DMS114 treated with DMSO at 0.1 percent for 48 hours (cell line): ENCODE results near the gene C12orf42.
"Not testable (repeated sequence)": the region's sequence is repeated elsewhere in the genome, so short reads cannot be mapped to it uniquely, and the experiment has no call there.

Experiments used
- DNase-seq: peaks from one replicate; lab custom pipeline; 2025; ENCODE audit not compliant: unreplicated experiment; lab: John Stamatoyannopoulos, UW

The C12orf42 gene

DNA sequence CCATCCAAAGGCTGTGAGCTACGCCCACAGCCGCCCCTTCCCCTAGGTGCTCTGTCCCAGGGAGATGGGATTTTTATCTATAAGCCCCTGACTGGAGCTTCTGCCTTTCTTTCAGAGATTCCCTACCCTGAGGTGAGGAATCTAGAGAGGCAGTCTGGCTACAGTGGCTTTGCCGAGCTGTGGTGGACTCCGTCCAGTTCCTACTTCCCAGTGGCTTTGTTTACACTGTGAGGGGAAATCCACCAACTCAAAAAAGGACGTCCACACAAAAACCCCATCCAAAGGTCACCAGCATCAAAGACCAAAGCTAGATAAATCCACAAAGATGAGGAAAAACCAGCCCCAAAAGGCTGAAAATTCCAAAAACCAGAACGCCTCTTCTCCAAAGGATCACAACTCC lies 70.1 kb downstream of the C12orf42 start:
- not testable (repeated sequence) for DNase-seq

DNA sequence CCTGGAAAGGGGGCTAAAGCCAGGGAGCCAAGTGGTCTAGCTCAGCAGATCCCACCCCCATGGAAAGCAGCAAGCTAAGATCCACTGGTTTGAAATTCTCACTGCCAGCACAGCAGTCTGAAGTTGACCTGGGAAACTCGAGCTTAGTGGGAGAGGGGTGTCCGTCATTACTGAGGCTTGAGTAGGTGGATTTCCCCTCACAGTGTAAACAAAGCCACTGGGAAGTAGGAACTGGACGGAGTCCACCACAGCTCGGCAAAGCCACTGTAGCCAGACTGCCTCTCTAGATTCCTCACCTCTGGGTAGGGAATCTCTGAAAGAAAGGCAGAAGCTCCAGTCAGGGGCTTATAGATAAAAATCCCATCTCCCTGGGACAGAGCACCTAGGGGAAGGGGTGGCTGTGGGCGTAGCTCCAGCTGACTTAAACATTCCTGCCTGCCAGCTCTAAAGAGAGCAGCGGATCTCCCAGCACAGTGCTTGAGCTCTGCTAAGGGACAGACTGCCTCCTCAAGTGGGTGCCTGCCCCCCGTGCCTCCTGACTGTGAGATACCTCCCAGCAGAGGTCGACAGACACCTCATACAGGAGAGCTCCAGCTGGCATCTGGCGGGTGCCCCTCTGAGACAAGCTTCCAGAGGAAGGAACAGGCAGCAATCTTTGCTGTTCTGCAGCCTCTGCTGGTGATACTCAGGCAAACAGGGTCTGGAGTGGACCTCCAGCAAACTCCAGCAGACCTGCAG lies 70.8 kb downstream of the C12orf42 start:
- not testable (repeated sequence) for DNase-seq

DNA sequence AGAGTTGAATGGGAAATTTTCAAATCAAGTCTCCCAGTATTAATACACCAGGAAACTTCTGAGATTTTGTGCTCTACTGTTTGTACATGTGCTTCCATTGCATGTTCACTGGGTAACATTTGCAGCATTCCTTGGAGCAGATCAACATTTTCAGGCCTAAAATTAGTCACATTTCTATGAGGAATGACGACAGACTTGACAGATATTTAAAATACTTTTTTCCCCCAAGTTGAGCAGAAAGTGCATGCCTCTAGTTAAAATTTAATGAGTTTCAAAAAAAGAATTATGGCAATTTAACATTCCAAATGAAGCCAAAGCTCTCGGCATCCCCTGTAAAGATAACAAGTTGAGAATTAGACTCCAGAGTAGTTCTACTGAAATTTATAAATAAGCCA lies 72.3 kb downstream of the C12orf42 start:
- no peak for DNase-seq

- no peak for DNase-seq
Measured at GRCh38 chr12:103422746-103423515, 72.8 kb downstream of the C12orf42 start.

GRCh38 chr12:103422328-103422727 lies 73.4 kb downstream of the C12orf42 start:
- no peak for DNase-seq

DNA sequence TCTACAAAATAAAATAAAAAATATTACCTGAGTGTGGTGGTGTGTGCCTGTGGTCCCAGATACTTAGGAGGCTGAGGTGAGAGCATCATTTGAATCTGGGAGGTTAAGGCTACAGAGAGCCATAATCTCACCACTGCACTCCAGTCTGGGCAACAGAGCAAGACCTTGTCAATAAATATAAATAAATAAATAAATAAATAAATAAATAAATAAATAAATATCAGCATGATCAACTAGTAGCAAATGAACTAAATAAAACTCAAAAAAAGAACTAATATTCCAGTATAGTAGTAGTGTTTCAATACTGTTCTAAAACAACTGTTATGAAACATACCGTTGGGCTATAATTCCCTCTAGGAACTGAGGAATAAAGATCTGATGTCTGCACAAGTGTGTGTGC lies 74.4 kb downstream of the C12orf42 start:
- no peak for DNase-seq

DNA sequence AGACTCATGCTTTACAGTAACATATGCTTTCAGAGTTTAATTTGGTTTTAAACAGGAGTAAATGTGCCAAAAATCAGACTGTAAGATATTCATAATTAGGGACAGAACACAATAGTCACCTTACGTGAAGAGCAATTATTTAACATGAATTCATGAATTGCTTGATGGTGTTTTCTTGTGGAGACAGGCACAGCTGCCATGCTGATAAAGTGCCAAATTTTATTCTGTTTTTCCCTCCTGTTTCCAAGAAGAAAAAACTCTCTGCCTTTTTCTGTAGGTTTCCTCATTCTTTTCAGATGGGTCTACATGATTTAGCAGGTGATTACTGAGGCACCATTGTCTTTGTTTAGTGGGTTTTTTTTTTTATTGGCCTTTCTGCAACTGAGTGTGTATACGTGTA lies 80.1 kb downstream of the C12orf42 start:
- no peak for DNase-seq

DNA sequence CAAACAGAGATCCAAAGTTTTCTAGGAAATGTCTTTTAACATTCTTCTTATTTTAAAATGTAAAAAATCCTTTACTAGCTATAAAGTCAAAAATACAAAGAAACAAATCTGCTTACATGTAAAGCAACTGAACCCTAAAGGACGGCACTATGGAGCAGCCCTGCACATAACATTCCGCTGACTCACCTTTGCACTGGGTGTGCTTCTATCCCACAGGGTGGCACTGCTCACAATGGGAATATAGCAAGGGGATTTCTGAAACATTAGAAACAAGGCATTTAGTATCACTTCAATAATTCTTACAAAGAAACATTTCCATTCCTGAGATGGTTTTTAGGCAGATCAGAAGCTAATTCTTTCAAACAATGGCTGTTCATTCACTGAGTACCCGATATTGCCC lies 94.3 kb downstream of the C12orf42 start:
- DNase-seq, result no peak

GRCh38 chr12:103399986-103400385 lies 95.8 kb downstream of the C12orf42 start:
- no peak for DNase-seq

DNA sequence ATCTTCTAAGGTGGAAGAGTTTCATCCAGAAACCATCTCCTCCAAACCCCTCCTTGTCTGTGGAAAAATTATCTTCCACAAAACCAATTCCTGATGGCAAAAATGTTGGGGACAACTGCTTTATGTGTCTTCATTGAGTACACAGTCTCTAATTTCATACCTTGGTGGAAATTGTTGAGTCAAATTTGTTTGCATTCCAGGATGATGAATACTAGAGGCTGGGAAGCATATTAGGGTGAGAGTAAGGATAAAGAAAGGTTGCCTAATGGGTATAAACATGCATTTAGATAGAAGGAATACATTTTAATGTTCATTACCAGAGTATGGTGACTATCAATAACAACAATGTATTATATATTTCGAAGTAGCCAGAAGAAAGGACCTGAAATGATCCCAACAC lies 98.2 kb downstream of the C12orf42 start:
- no peak for DNase-seq

- no peak for DNase-seq
Measured at GRCh38 chr12:103392722-103393121, 103.0 kb downstream of the C12orf42 start.

DNA sequence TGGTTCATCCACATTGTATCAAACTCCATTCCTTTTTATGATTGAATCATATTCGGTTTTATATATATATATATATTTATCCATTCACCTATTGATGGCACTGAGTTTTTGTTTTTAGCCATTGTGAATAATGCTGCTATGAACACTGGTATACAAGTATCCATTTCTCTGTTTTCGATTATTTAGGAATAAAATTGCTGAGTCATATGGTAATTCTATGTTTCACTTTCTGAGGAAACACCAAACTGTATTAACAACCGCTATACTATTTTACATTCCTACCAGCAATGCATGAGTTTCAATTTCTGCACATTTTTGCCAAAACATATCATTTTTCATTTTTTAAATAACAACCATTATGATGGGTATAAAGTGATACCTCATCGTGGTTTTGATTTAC lies 104.7 kb downstream of the C12orf42 start:
- DNase-seq, result no peak

GRCh38 chr12:103387385-103387784 lies 108.4 kb downstream of the C12orf42 start:
- no peak for DNase-seq

- no peak for DNase-seq
Measured at GRCh38 chr12:103386451-103386850, 109.3 kb downstream of the C12orf42 start.

GRCh38 chr12:103382736-103383346 lies 112.9 kb downstream of the C12orf42 start:
- DNase-seq, result no peak

DNA sequence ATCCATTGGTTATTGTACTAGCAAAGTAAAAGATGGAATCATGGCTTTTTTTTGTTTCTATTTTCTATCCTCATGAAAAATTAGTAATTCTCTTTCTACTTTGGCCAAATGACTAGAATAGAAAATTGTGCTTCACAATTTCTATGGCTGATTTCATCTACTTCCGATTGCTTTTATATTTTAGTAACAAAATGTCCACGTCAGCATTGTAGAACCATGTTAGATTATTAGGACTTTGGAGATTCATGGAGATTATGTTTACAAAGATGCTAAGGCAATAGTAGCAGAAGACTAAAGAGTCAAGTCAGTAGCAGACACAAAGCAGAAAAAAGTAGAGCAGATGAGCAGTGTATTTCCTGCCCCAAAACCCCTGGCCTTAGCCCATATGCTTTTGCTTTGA lies 113.6 kb downstream of the C12orf42 start:
- DNase-seq, result no peak

DNA sequence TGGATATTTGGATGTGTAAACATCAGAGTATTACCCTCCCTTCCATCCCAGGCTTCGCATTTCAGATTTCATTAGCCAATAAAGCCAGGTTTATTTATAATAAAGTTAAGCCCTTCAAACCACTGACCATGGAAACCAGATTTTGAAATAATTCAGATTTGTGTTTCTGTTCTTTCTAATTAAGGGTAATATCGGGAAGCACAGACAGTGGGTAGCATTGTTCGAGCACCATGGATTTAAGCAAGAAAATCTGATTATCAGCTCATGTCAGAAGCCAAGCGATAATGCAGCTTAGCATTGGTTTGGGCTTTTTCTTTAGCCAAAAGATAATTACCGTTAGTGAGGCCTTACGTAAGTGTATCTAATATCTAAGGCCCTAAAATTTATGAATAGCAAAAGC lies 116.1 kb downstream of the C12orf42 start:
- no peak for DNase-seq

DNA sequence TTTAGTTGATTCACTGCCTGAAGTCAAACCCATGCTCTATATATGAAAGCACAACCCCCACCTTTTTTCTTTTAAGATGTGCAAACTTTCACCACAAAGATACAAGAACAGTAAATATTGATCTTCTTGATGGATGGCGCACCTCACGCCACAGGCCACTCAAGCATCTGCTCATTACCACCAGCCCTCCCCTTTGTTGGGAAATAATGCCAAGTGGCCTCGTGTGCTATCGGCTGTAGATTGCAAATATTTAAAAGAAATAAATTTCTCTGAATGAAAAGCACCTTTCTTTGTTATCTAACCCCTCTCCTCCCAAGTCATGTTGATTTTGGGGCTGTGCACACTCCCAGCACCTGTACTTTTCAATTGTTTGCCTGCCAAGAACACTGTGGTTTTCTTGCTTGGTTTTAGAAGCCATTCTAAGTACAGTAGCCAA lies 122.7 kb downstream of the C12orf42 start:
- DNase-seq, result no peak

DNA sequence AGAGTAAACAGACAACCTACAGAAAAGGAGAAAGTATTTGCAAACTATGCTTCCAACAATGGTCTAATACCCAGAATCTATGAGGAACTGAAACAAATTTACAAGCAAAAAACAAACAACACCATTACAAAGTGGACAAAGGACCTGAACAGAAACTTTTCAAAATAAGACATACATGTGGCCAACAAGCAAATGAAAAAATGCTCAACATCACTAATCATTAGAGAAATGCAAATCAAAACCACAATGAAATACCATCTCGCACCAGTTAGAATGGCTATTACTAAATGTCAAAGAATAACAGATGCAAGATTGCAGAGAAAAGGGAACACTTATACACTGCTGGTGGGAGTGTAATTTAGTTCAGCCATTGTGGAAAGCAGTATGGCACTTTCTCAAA lies 125.8 kb downstream of the C12orf42 start:
- no peak for DNase-seq

DNA sequence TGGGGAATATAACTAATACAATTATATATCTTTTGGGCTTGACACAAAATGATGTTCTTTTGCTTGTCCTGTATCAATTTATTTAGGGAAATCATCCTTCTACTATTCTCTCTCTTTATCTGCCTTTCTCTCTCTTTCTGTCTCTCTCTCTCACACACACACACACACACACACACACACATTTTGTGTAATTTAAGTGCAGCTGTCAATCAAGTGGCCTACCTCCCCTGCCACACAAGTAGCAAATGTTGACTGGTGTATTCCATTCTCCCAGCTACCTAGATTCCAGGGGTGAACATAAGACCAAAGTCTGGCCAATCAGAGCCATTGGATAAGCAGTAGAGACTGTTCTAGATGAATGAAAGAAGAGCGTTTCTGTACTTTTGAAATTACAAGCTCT lies 127.6 kb downstream of the C12orf42 start:
- DNase-seq, result no peak

DNA sequence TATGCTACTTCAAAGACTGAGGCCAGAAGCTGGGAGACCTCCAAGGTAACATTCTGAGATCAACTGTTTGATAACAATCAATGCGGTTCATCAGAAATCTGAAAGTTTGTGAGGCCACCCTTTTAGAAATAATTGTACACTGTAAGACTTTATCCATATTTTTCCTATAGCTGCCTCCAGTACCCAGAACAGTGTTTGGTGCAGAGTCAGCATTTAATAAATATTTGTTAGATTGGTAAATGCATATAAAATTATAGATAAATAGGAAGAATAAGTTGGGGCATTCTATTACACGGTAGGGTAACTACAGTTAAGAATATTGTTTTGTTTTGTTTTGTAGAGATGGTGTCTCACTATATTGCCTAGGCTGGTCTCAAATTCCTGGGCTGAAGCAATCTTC lies 141.4 kb downstream of the C12orf42 start:
- DNase-seq, result no peak

- no peak for DNase-seq
Measured at GRCh38 chr12:103353913-103354312, 141.9 kb downstream of the C12orf42 start.
